GM21576 (cell line): Measurements from ENCODE around the gene DLGAP1.
A peak's percentile ranks its signal among the peaks of the same experiment; 100 is the strongest.

Experiments
- ATAC-seq: cut with Tn5 transposase; IDR thresholded peaks from one replicate; pipeline ENCODE4 v1.9.1; 2021; ENCODE audit warnings: mild to moderate bottlenecking, moderate library complexity; ENCODE audit not compliant: unreplicated experiment

Gene DLGAP1

GRCh38 chr18:3675446-3675845 is 779.7 kb downstream of the DLGAP1 start:
- no peak for ATAC-seq

- ATAC-seq = no peak
Observed at GRCh38 chr18:3671176-3671575, 783.9 kb downstream of the DLGAP1 start.

GRCh38 chr18:3669376-3669775 is 785.7 kb downstream of the DLGAP1 start:
- ATAC-seq = no peak

GRCh38 chr18:3667255-3668137 is 787.6 kb downstream of the DLGAP1 start:
- ATAC-seq = no peak

GRCh38 chr18:3666526-3667254 is 788.4 kb downstream of the DLGAP1 start:
- no peak for ATAC-seq

GRCh38 chr18:3665780-3666525 is 789.2 kb downstream of the DLGAP1 start:
- peak; percentile 78 for ATAC-seq

GRCh38 chr18:3665204-3665603 is 789.9 kb downstream of the DLGAP1 start:
- ATAC-seq = no peak

GRCh38 chr18:3664563-3665178 is 790.4 kb downstream of the DLGAP1 start:
- ATAC-seq = no peak

GRCh38 chr18:3663870-3664512 is 791.1 kb downstream of the DLGAP1 start:
- no peak for ATAC-seq

GRCh38 chr18:3661989-3662388 is 793.1 kb downstream of the DLGAP1 start:
- ATAC-seq = no peak

GRCh38 chr18:3660739-3661515 is 794.2 kb downstream of the DLGAP1 start:
- no peak for ATAC-seq

GRCh38 chr18:3658529-3658928 is 796.6 kb downstream of the DLGAP1 start:
- no peak for ATAC-seq

- no peak for ATAC-seq
Observed at GRCh38 chr18:3655254-3656050, 799.7 kb downstream of the DLGAP1 start.

- ATAC-seq = no peak
Observed at GRCh38 chr18:3654442-3655253, 800.5 kb downstream of the DLGAP1 start.

- ATAC-seq = no peak
Observed at GRCh38 chr18:3653851-3654441, 801.2 kb downstream of the DLGAP1 start.

- ATAC-seq = no peak
Observed at GRCh38 chr18:3653263-3653850, 801.8 kb downstream of the DLGAP1 start.
